GM19463 (cell line): ENCODE measurements around the gene ETV1.

Experiments used
- ATAC-seq: cut with Tn5 transposase; IDR thresholded peaks from one replicate; pipeline ENCODE4 v1.9.1; 2021; ENCODE audit warnings: mild to moderate bottlenecking, moderate library complexity; ENCODE audit not compliant: unreplicated experiment

Gene ETV1

DNA sequence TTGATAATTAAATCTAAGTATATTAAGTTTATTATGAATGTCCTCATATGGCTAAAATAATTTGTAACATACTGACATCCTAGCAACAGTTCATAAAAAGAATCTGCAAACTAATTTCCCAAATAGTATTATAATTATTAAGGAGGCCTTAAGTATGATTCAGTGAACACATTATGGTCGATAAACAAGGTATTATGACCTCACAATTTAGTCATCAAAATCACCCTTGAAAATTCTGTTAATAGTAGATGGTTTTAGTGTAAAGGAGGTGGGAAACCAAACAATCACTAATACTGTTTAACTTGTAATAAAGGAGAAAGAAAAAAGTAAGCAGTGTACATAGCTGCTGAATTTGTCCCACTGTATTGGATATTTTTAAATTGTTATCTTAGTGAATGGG lies 2.1 kb downstream of the ETV1 start:
- no peak for ATAC-seq

- ATAC-seq: no peak
Observed at GRCh38 chr7:13986208-13986607, 3.3 kb downstream of the ETV1 start.

DNA sequence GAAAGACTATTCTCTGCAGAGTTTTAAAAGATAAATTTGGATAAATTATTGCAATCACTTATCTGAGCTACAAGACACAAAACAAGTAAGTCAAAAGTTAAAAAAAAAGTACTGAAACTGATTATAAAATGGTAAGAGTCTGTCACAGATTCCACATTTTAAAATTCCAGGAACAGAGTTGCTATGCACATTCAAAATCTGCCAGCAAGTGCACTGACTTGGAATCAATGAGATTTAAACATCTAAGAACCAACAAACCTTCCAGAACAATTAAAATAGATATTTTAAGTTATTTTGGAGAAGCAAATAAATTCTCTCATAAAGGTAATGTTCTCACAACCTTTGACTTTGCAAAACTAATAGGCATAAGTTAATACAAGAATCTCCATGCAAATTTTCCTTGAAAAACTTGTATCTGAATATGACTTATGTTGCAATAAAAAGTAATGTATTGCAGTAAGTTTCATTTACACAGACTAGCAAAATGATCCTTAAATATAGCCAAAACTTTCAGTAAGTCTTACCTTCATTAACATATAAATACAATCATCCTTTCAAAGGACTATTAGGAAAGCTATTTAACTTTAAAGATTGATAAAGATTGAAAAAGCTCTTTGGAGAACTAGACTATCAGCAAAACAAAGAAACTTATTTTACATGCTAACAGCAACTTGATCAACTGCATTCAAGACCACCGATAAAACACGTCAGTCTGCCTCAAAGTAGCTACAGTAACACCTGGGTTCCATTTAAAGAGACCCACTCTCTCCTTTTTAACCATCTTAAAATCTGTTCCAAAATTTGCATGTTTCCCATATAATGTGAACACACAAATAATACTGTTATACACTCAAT lies 4.4 kb downstream of the ETV1 start:
- ATAC-seq: no peak

GRCh38 chr7:13984061-13984460 lies 5.4 kb downstream of the ETV1 start:
- no peak for ATAC-seq

DNA sequence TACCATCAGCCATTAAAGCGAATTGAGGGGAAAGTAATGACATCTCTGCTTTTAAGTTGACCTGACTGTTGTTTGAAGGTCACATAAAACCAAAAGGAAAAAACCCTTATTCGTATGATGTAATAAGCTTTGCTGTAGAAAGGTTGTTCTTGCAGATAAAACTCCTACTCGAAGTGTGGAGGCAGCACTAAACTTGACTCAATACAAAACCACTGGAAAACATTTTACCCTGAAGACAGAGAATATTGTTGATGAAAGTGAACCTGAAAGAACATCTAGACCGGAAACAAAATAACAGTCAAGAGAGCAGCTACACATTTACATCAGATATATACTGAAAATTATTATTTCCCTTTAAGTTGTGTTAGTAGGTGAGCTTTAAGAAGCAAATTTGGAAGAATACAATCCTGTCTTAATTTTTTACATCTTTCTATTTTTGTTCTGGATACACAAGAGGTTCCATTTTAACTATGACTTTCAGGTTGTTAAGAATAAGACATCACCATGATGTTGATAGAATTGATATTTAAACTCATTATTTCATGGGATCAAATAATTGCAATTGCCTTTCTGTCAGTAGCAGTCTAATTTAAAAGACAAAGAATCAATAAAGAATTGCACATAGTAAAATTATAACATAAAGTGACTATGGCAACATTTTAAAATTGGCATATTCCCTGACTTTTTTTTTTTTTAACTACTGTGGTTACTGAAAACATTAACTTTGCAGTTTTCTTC lies 6.4 kb downstream of the ETV1 start:
- ATAC-seq: no peak

DNA sequence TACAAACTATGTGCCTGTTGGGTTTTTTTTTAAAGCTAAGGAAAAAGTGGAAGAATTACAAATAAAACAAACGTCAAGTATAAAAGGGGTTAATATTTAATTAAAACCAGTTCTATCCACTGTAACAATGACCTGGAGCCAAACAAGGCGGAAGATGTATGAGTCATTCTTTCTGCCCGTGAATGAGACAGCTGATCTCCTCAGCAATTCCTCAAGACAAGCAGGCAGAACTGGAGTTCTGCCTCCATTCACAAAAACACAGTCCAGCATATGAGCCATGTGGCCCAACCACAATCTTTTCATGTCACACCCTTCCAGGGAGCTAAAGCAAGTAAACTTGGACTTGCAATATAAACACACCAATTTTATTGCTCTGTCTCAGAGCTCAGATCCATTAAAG lies 8.4 kb downstream of the ETV1 start:
- ATAC-seq: no peak

DNA sequence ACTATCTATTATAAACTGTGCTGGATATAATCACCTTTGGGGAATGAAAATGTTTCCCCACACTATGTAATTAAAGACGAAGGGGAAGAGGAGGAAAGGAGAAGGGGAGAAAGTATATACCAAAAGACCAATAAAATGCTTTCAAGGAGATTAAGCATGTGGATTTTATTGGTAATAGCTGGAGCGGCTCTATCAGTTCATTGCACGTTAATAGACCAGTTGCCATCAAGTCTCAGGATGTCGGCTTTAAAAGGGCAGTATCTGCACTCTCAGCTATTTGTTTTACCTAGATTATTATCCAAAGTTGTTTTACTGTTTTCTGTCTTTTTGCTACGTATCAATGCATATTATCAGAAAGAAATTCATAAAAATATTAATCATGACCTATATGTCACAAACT lies 9.0 kb downstream of the ETV1 start:
- ATAC-seq: no peak

GRCh38 chr7:13979671-13980435 lies 9.6 kb downstream of the ETV1 start:
- ATAC-seq: no peak

DNA sequence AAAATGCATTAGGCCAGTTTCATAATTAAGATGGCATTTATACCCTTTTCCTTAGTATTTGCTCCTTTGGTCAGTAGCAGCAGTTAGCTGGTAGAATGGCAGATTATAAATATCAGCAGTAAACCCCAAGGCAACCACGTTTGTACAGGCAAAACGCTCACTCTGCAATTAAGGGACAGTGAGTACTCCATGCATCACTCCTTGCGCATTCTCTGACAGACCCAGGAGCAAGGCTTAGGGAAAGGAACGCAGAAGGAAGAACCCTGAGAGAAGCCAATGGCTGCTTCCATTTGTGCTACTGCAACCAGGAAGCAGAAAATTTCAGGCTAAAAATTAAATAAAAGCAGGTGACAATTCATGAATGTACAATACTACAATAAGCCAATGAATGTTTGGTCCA lies 12.9 kb downstream of the ETV1 start:
- ATAC-seq: no peak

DNA sequence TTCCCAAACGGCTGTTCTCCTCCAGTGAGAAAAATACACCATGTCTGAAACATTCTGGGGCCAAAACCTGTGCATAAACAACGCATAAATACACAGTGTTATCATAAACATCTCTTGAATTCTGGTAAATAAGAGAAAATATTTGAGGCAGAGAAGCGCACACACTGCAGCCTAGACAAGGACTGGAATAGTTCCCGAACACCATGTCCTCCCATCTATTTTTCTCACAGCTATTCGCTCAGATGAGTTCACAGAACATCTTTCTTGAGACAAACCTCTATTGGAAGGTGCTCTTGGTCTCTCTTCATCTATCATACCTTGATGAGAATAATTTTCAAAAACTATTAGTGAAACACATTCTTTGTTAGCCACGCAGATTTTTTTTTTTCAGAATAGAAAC lies 24.4 kb downstream of the ETV1 start:
- ATAC-seq: no peak

DNA sequence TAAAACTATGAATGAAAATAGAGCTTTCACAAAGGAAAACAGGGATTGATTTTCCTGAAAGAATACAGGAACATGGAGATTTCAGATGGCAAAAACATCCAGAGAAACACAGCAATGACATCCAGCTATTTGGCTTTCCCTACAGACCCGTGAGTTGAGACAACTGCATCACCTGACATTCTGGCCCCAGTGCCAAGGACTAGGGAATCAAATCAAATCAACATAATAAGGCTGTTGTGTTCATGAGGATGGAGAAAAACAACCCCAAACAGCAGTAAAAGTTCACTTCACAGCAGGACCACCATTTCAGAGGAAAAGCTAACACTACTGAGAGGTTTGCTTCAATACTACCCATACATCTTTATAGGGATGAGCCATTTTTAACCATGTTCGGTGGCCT lies 25.5 kb downstream of the ETV1 start:
- no peak for ATAC-seq

- no peak for ATAC-seq
Observed at GRCh38 chr7:13955494-13955893, 34.0 kb downstream of the ETV1 start.

- no peak for ATAC-seq
Observed at GRCh38 chr7:13953368-13953767, 36.1 kb downstream of the ETV1 start.

- no peak for ATAC-seq
Observed at GRCh38 chr7:13952921-13953320, 36.5 kb downstream of the ETV1 start.

- ATAC-seq: no peak
Observed at GRCh38 chr7:13949939-13950338, 39.5 kb downstream of the ETV1 start.

DNA sequence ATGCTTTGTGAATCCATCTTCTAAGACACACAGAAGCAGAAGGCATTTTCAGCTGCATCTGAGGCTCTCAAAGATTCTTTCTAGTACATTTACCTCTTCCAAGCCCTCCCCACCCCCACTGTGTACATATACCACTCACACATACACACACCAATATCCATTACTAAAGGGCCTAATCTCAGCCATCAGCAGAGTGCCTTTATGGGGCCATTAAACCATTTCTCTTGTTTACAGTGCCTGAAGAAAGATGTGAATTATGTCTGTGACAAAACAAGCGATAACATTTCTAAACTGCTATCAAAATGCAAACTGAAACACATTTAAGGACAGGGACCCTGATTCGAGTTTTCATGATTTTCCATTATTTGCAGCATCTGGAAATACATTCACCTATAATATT lies 40.0 kb downstream of the ETV1 start:
- no peak for ATAC-seq

- ATAC-seq: no peak
Observed at GRCh38 chr7:13948019-13948801, 41.3 kb downstream of the ETV1 start.

- no peak for ATAC-seq
Observed at GRCh38 chr7:13947535-13947934, 41.9 kb downstream of the ETV1 start.

GRCh38 chr7:13946181-13946580 lies 43.3 kb downstream of the ETV1 start:
- ATAC-seq: no peak

GRCh38 chr7:13945670-13946069 lies 43.8 kb downstream of the ETV1 start:
- ATAC-seq: no peak

DNA sequence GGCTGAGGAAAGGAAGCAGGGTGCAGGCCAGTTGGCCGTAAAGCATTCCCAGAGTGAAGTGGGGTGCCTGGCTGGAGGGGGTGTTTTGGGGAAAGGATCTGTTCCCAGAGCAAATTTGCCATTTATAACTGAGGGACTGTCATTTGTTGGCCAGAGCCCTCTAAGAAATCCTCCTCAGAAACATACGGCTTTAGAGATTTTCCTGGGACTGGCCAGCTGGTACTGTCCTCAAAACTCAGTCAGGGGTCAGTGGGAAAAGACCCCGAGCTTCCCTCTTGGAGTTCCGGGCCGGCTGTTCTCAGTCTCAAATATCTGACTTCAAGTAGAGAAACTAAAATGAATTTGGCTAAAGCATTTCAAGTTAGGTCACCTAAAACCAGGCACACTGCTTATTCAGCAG lies 55.9 kb downstream of the ETV1 start:
- no peak for ATAC-seq
